CD14-positive monocyte (primary cell): ENCODE data around the gene SLC37A1. TPM values are rescaled to one million over a fixed set of nuclear protein-coding genes. Genes with fewer than 3 reads are reported as not detected.
A peak's percentile ranks its signal among the peaks of the same experiment; 100 is the strongest.

Experiments used
- DNase-seq, 3 donors: peaks; one replicate each; pipeline ENCODE4 v3.0.0-alpha.2; 2011 to 2022
- H2AFZ ChIP-seq: 2 replicates; pipeline ENCODE4 v1.6.0; 2012; ENCODE audit warnings: mild to moderate bottlenecking, low read depth, low read length, inconsistent platforms; ENCODE audit not compliant: insufficient read depth, poor library complexity, severe bottlenecking
- H3K27ac ChIP-seq, 2 donors: 1 replicate in 1 of 2; 2 replicates in 1 of 2; pipeline ENCODE4 v1.5.1; 2012 to 2013; ENCODE audit warnings: low read length in 2 of 2, control low read depth in 1 of 2, inconsistent platforms in 1 of 2, low read depth in 1 of 2, mild to moderate bottlenecking in 1 of 2
- H3K27me3 ChIP-seq, 2 donors: one replicate each; pipeline versions ENCODE4 v1.6.0 to v1.6.1; 2011 to 2013; ENCODE audit warnings: low read length in 2 of 2; ENCODE audit not compliant: control insufficient read depth in 2 of 2, insufficient read depth in 2 of 2
- H3K36me3 ChIP-seq, 2 donors: replicated peaks in 1 of 2; 1 replicate in 1 of 2; 2 replicates in 1 of 2; pipeline versions ENCODE4 v1.5.1 to v1.6.1; 2012 to 2013; ENCODE audit warnings: low read length in 2 of 2, control low read depth in 1 of 2, inconsistent platforms in 1 of 2, mild to moderate bottlenecking in 1 of 2; ENCODE audit not compliant: insufficient read depth in 2 of 2, control insufficient read depth in 1 of 2
- H3K4me1 ChIP-seq, 2 donors: 1 replicate in 1 of 2; 2 replicates in 1 of 2; pipeline versions ENCODE4 v1.5.1 to v1.6.1; 2012 to 2013; ENCODE audit warnings: low read length in 2 of 2, control low read depth in 1 of 2, inconsistent platforms in 1 of 2, mild to moderate bottlenecking in 1 of 2, moderate library complexity in 1 of 2; ENCODE audit not compliant: insufficient read depth in 2 of 2, control insufficient read depth in 1 of 2
- H3K4me2 ChIP-seq: replicated peaks from 2 replicates; pipeline ENCODE3; 2012; ENCODE audit warnings: low read length, moderate library complexity, mild to moderate bottlenecking; ENCODE audit not compliant: poor library complexity, severe bottlenecking; ENCODE audit errors: extremely low read depth
- H3K4me3 ChIP-seq, 3 experiments: fragments of 200-600 bp in 1 of 3; sonication (generic) in 1 of 3; replicated peaks in 1 of 3; 1 replicate in 2 of 3; 2 replicates in 1 of 3; pipeline ENCODE4 v1.5.1; 2011 to 2013; ENCODE audit warnings: low read length in 3 of 3, mild to moderate bottlenecking in 3 of 3, control low read depth in 2 of 3, low read depth in 2 of 3, inconsistent platforms in 1 of 3, moderate library complexity in 1 of 3
- H3K79me2 ChIP-seq: 2 replicates; pipeline ENCODE4 v1.6.0; 2012; ENCODE audit warnings: mild to moderate bottlenecking, control low read depth, inconsistent platforms, low read length, moderate library complexity; ENCODE audit not compliant: insufficient read depth
- H3K9ac ChIP-seq: 2 replicates; pipeline ENCODE4 v1.6.0; 2017; ENCODE audit warnings: low read length, mild to moderate bottlenecking; ENCODE audit not compliant: insufficient read depth, poor library complexity, severe bottlenecking
- H3K9me3 ChIP-seq, 2 donors: replicated peaks in 1 of 2; 1 replicate in 1 of 2; 2 replicates in 1 of 2; pipeline versions ENCODE4 v1.5.1 to v1.6.1; 2012 to 2013; ENCODE audit warnings: low read length in 2 of 2, control low read depth in 1 of 2; ENCODE audit not compliant: control insufficient read depth in 1 of 2, insufficient read depth in 1 of 2
- H4K20me1 ChIP-seq: 2 replicates; pipeline ENCODE4 v1.6.0; 2012; ENCODE audit warnings: mild to moderate bottlenecking, low read length, control low read depth, moderate library complexity; ENCODE audit not compliant: insufficient read depth
- H3K27ac Mint-ChIP-seq, 7 donors: one replicate each; pipeline ENCODE4 v1.8.0; 2020; ENCODE audit warnings: mild to moderate bottlenecking in 7 of 7, mixed read lengths in 7 of 7, moderate library complexity in 6 of 7, inconsistent platforms in 2 of 7
- H3K27me3 Mint-ChIP-seq, 3 donors: one replicate each; pipeline ENCODE4 v1.8.0; 2021 to 2022; ENCODE audit warnings: low read depth in 3 of 3, mild to moderate bottlenecking in 3 of 3, mixed read lengths in 3 of 3, moderate library complexity in 3 of 3, inconsistent platforms in 1 of 3
- H3K36me3 Mint-ChIP-seq, 2 donors: one replicate each; pipeline ENCODE4 v1.8.0; 2020; ENCODE audit warnings: mixed read lengths in 2 of 2, inconsistent platforms in 1 of 2, mild to moderate bottlenecking in 1 of 2
- H3K4me1 Mint-ChIP-seq: one replicate; pipeline ENCODE4 v1.8.0; 2020; ENCODE audit warnings: mild to moderate bottlenecking, mixed read lengths
- H3K4me3 Mint-ChIP-seq, 2 donors: one replicate each; pipeline ENCODE4 v1.8.0; 2020; ENCODE audit warnings: mild to moderate bottlenecking in 2 of 2, mixed read lengths in 2 of 2, moderate library complexity in 1 of 2
- H3K9me3 Mint-ChIP-seq, 7 donors: one replicate each; pipeline ENCODE4 v1.8.0; 2020 to 2022; ENCODE audit warnings: mixed read lengths in 7 of 7, mild to moderate bottlenecking in 6 of 7, moderate library complexity in 6 of 7, inconsistent platforms in 2 of 7
- WGBS: methylation state at CpG from one replicate; pipeline ENCODE4 v1.1.5; 2013; ENCODE audit warnings: missing lambda C conversion rate; ENCODE audit not compliant: insufficient coverage; 5-methylcytosine and 5-hydroxymethylcytosine counted together
- intact Hi-C, 2 donors: fragments of 100-400 bp; cut with micrococcal nuclease; formaldehyde crosslinking; loops; one replicate each; pipeline versions ENCODE4 v1.15.0 to v1.15.1; 2023
- polyA plus RNA-seq, 3 donors: library from polyadenylated mRNA; depleted of rRNA in 1 of 3; unstranded in 2 of 3; stranded (reverse) in 1 of 3; fragments of 300-500 nt in 2 of 3; fragments of >200 nt in 1 of 3; fragmentation: Illumina TruSeq in 2 of 3; gene quantifications; 1 replicate in 2 of 3; 2 replicates in 1 of 3; pipeline ENCODE4 v1.2.3, GENCODE V29; 2012 to 2021
- TF ChIP-seq, protein P1 (sequence below): fragments of 200-600 bp; IDR thresholded peaks from one replicate; pipeline ENCODE4 v1.8.0; 2022; ENCODE audit warnings: antibody characterized with exemption, mild to moderate bottlenecking

SLC37A1 gene
- polyA plus RNA-seq, 3 donors: 2.7 to 12.4 (median 4.3) TPM

DNA sequence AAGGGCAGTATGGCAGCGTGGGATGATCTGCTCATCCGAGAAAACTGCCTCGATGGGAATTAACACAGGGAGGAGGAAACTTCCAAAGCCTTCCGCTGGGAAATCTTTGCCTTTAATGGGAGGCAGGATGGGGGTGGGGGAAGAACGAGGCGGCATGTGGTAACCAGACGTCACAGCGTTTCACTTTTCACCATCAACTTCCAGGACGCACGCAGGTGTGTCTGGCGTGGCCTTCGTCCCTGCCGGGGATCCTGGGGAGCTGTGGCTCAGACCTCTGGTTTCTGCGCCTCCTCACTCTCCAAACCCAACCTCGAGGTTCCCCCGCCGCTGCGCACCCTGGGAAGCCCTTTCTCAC lies 17.9 kb upstream of the SLC37A1 start:
- H3K36me3 Mint-ChIP-seq: no peaks in the 10 kb centered on the region
- TF ChIP-seq, protein P1, sequence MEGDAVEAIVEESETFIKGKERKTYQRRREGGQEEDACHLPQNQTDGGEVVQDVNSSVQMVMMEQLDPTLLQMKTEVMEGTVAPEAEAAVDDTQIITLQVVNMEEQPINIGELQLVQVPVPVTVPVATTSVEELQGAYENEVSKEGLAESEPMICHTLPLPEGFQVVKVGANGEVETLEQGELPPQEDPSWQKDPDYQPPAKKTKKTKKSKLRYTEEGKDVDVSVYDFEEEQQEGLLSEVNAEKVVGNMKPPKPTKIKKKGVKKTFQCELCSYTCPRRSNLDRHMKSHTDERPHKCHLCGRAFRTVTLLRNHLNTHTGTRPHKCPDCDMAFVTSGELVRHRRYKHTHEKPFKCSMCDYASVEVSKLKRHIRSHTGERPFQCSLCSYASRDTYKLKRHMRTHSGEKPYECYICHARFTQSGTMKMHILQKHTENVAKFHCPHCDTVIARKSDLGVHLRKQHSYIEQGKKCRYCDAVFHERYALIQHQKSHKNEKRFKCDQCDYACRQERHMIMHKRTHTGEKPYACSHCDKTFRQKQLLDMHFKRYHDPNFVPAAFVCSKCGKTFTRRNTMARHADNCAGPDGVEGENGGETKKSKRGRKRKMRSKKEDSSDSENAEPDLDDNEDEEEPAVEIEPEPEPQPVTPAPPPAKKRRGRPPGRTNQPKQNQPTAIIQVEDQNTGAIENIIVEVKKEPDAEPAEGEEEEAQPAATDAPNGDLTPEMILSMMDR: no peak
- no peaks in the 10 kb centered on the region for H3K9me3 Mint-ChIP-seq
- peaks cover 18% of the 10 kb centered on the region for H3K4me1 Mint-ChIP-seq
- Histone ChIP-seq H3K4me1 (peaks cover 13 to 17% of the 10 kb centered on the region in 2 donors), H3K79me2 (no peaks in the 10 kb centered on the region), H3K9ac (no peak overlapping the region), H3K4me2 (peak overlapping the region; percentile 95), H3K27ac (no peak overlapping the region), H3K9me3 (no peaks in the 10 kb centered on the region), H3K4me3 (peak overlapping the region; percentile 46 to 83 (median 50)), H3K36me3 (no peaks in the 10 kb centered on the region), H2AFZ (peak overlapping the region; percentile 89), H4K20me1 (no peaks in the 10 kb centered on the region), H3K27me3 (peaks cover 0 to 3% of the 10 kb centered on the region in 2 donors)
- H3K27me3 Mint-ChIP-seq: peaks cover 2 to 5% (median 5%) of the 10 kb centered on the region in 3 donors
- peak overlapping the region in 5 of 7 donors; percentile 84 to 91 (median 88) for H3K27ac Mint-ChIP-seq
- WGBS: 8% methylated on average over 14 of the region's 18 CpGs
- DNase-seq: no peak
- peak overlapping the region; percentile 89 to 99 for H3K4me3 Mint-ChIP-seq
- intact Hi-C loops: loop anchor here in 1 of 2 donors (5.0 kb wide), 1 partner anchor 37 kb away; no protein-coding TSS in a partner anchor

GRCh38 chr21:42496120-42496838 lies 17.4 kb upstream of the SLC37A1 start, which contains the start of gene RSPH1:
RSPH1 (minus strand) TSS chr21:42496224; CDS start chr21:42496186, 38 bp downstream.
- TF ChIP-seq, protein P1: no peak
- H3K4me1 ChIP-seq: peaks cover 13 to 17% of the 10 kb centered on the region in 2 donors
- H4K20me1 ChIP-seq: no peaks in the 10 kb centered on the region
- peak within 1 kb of the TSS; percentile 20 to 79 for H3K27ac ChIP-seq
- H3K4me3 Mint-ChIP-seq: peak within 1 kb of the TSS; percentile 89 to 99
- peaks cover 2 to 5% (median 5%) of the 10 kb centered on the region in 3 donors for H3K27me3 Mint-ChIP-seq
- peak within 1 kb of the TSS; percentile 68 for H3K9ac ChIP-seq
- H3K9me3 ChIP-seq: no peaks in the 10 kb centered on the region
- H3K9me3 Mint-ChIP-seq: no peaks in the 10 kb centered on the region
- no peaks in the 10 kb centered on the region for H3K36me3 Mint-ChIP-seq
- H3K79me2 ChIP-seq: no peaks in the 10 kb centered on the region
- H3K27ac Mint-ChIP-seq: peak within 1 kb of the TSS; percentile 84 to 94 (median 90)
- H3K27me3 ChIP-seq: peaks cover 0 to 3% of the 10 kb centered on the region in 2 donors
- H3K4me1 Mint-ChIP-seq: peaks cover 18% of the 10 kb centered on the region
- DNase-seq: peak; percentile 99
- intact Hi-C loops: loop anchor here in 1 of 2 donors (5.0 kb wide), 1 partner anchor 36 kb away; no protein-coding TSS in a partner anchor
- H3K4me2 ChIP-seq: peak within 1 kb of the TSS; percentile 95
- no peaks in the 10 kb centered on the region for H3K36me3 ChIP-seq
- H3K4me3 ChIP-seq: peak within 1 kb of the TSS; percentile 50 to 83 (median 74)
- under 1% methylated on average over 57 of the region's 58 CpGs for WGBS
- peak within 1 kb of the TSS; percentile 94 for H2AFZ ChIP-seq
